ENCODE data around the gene YIPF3. TPM values are rescaled to one million over a fixed set of nuclear protein-coding genes. Genes with fewer than 3 reads are reported as not detected.

Gene YIPF3
- total RNA-seq, 1 donor from 2014 or later, result 136 TPM

DNA sequence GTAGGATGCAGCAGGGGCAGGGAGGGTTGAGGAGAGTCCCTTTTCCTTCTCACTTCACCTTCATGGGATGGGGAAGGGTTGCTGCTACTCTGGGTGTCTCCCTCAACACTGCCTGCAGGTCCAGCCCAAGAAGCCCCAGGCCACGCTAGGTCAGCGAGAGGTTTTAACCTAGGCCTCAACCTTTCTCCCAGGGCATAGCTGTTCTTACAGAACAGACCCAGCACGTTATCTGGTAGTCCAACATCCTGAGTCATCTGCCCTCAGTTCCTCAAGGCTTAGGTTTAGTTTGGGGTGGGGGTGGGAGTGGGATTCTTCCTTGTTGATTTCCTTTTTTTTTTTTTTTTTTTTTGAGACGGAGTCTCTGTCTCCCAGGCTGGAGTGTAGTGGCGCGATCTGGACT is 22.4 kb downstream of the YIPF3 start:
- DNase-seq (ENCODE audit: low spot score, unreplicated experiment), result no peak
- peaks cover 3% of the 10 kb centered on the region for H3K4me1 Mint-ChIP-seq (ENCODE audit: low read depth)
- TF ChIP-seq, protein P1, sequence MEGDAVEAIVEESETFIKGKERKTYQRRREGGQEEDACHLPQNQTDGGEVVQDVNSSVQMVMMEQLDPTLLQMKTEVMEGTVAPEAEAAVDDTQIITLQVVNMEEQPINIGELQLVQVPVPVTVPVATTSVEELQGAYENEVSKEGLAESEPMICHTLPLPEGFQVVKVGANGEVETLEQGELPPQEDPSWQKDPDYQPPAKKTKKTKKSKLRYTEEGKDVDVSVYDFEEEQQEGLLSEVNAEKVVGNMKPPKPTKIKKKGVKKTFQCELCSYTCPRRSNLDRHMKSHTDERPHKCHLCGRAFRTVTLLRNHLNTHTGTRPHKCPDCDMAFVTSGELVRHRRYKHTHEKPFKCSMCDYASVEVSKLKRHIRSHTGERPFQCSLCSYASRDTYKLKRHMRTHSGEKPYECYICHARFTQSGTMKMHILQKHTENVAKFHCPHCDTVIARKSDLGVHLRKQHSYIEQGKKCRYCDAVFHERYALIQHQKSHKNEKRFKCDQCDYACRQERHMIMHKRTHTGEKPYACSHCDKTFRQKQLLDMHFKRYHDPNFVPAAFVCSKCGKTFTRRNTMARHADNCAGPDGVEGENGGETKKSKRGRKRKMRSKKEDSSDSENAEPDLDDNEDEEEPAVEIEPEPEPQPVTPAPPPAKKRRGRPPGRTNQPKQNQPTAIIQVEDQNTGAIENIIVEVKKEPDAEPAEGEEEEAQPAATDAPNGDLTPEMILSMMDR (IDR thresholded peaks at IDR 0.05; ENCODE audit: unreplicated experiment), result no peak
- H3K27ac Mint-ChIP-seq, result no peak overlapping the region
- H3K9me3 Mint-ChIP-seq (ENCODE audit: low read depth), result no peaks in the 10 kb centered on the region
- peaks cover 2% of the 10 kb centered on the region for H3K36me3 Mint-ChIP-seq (ENCODE audit: insufficient read depth)
- no peak overlapping the region for H3K4me3 Mint-ChIP-seq (ENCODE audit: low read depth)
- no peaks in the 10 kb centered on the region for H3K27me3 Mint-ChIP-seq

DNA sequence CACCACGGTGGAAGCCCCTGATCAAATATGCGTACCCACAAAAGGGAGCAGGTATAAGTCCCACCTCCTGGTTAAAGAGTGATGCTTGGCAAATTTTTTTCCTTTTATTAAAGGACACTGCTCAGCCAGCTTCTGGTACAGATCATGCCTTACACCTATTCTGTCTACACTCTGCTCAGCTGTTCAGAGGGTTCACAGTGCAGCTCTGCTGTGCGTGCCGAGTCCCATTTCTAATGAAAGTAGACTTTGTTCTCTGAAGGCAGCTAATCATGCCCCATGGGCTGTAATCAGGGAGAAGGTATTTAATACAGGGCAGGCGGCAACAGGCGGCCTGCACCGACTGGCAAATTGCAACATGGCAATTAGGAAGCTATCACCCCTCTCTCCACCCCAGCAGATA is 22.9 kb downstream of the YIPF3 start:
- Mint-ChIP-seq H3K4me1 (ENCODE audit: low read depth) (peaks cover 3% of the 10 kb centered on the region), H3K4me3 (ENCODE audit: low read depth) (no peak overlapping the region), H3K27ac (no peak overlapping the region), H3K36me3 (ENCODE audit: insufficient read depth) (peaks cover 2% of the 10 kb centered on the region), H3K9me3 (ENCODE audit: low read depth) (no peaks in the 10 kb centered on the region), H3K27me3 (no peaks in the 10 kb centered on the region)
- DNase-seq (ENCODE audit: low spot score, unreplicated experiment), result no peak
- TF ChIP-seq, protein P1 (IDR thresholded peaks at IDR 0.05; ENCODE audit: unreplicated experiment), result no peak

DNA sequence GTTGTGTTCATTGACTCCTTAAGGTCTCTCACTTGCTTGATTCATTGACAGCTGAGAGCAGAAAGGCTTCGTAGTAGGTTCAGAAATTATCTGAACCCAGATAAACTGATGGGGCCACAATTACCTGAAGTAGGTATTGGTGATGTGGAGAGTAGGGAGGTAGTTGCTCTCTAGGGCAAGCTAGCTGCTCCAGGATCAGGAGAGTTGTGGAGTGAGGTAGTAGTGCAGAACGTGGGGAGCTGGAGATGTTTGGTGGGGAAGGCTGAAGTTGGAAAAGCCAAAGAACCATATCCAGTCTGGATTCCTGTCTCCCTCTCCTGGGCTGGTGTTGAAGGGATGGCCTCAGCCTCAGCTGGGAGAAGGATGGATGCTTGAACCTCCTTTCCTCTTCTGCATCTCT is 23.5 kb downstream of the YIPF3 start:
- DNase-seq (ENCODE audit: low spot score, unreplicated experiment), result no peak

DNA sequence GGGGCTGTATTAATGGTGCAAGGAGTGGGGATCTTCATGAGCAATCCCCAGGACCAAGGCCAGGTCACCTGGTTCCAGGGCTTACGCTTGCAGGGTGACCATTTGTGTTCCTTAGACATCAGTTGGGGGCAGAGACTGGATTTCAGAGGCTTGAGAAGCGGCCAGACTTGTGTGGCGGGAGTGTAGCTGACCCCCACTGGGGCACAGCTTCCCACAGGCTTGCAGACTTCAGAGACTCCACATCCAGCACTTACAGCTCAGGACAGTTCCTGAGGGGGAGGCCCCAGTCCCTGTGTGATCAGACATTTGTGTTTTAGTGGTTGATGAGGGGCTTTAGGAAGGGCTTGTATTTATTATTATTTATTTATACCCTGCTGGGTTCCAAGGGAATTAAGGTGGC is 24.1 kb downstream of the YIPF3 start:
- H3K4me3 Mint-ChIP-seq (ENCODE audit: low read depth), result no peak overlapping the region
- TF ChIP-seq, protein P1 (IDR thresholded peaks at IDR 0.05; ENCODE audit: unreplicated experiment), result no peak
- H3K9me3 Mint-ChIP-seq (ENCODE audit: low read depth), result no peaks in the 10 kb centered on the region
- peaks cover 2% of the 10 kb centered on the region for H3K36me3 Mint-ChIP-seq (ENCODE audit: insufficient read depth)
- H3K27me3 Mint-ChIP-seq, result no peaks in the 10 kb centered on the region
- no peak for DNase-seq (ENCODE audit: low spot score, unreplicated experiment)
- peaks cover 3% of the 10 kb centered on the region for H3K4me1 Mint-ChIP-seq (ENCODE audit: low read depth)
- no peak overlapping the region for H3K27ac Mint-ChIP-seq

More for the DNA sequence above, 23.5 kb downstream of the YIPF3 start:
- TF ChIP-seq, protein P1 (IDR thresholded peaks at IDR 0.05; ENCODE audit: unreplicated experiment), result no peak
- H3K36me3 Mint-ChIP-seq (ENCODE audit: insufficient read depth), result peaks cover 2% of the 10 kb centered on the region
- no peaks in the 10 kb centered on the region for H3K9me3 Mint-ChIP-seq (ENCODE audit: low read depth)
- H3K27me3 Mint-ChIP-seq, result no peaks in the 10 kb centered on the region
- H3K27ac Mint-ChIP-seq, result no peak overlapping the region
- H3K4me3 Mint-ChIP-seq (ENCODE audit: low read depth), result no peak overlapping the region
- H3K4me1 Mint-ChIP-seq (ENCODE audit: low read depth), result peaks cover 3% of the 10 kb centered on the region

DNA sequence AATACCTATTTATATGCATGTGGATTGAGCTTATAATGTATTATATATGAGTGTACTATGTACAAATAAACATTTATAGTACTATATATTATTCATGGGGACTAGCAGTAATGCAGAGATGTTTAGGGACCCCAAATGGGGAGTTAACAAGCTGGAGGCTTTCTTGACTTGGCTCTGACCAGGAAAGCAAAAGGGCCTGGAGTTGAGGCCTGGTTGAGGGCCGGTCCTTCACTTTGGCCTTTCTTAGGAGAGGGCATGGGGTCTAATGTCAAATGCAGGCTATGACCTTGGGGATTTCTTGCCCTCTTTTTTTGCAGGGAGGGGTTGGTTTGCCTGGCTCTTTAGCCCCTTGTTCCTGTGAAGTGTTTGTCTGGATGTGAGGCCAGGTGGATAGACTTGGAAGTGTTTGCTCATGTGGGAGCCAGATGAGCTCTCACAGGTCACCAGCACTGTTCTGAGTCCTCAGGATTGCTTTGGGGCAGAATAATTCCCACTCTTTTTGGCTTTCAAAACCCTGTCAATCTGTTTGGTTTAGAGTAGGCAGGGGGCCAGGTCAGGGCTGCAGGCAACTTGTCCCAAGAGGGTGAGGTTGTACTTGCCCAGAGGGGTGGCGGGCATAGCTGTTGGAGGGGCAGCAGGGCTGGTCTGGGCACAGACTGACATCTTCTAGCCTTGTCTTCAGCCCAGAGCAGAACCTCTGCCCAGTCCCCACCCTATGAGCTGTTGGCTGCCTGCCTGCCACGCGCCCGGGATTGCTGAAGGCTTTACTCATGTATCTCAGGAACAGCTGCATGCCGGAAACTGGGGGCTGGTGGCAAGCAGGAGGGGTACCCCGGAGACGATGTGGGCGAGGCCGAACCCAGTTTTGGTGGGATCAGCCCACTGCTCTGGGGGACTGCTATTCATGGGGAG is 24.7 kb downstream of the YIPF3 start:
- TF ChIP-seq, protein P1 (IDR thresholded peaks at IDR 0.05; ENCODE audit: unreplicated experiment), result no peak
- DNase-seq (ENCODE audit: low spot score, unreplicated experiment), result no peak
- Mint-ChIP-seq H3K27me3 (no peaks in the 10 kb centered on the region), H3K4me3 (ENCODE audit: low read depth) (no peak overlapping the region), H3K4me1 (ENCODE audit: low read depth) (peaks cover 3% of the 10 kb centered on the region), H3K27ac (no peak overlapping the region), H3K36me3 (ENCODE audit: insufficient read depth) (peaks cover 2% of the 10 kb centered on the region), H3K9me3 (ENCODE audit: low read depth) (no peaks in the 10 kb centered on the region)

Data from progenitor cell of endocrine pancreas (in vitro differentiated cells).